ENCODE results near the gene HOXA3.

The HOXA3 gene

GRCh38 chr7:27177795-27178320 lies 25.5 kb upstream of the HOXA3 start:
- no peak for DNase-seq

- DNase-seq = peak; percentile 0
These were observed 24.8 kb upstream of the HOXA3 start for GRCh38 chr7:27176962-27177794.

- no peak for DNase-seq
These were observed 24.1 kb upstream of the HOXA3 start for GRCh38 chr7:27176524-27176845.

- DNase-seq = no peak
These were observed 23.5 kb upstream of the HOXA3 start for GRCh38 chr7:27175626-27176523.

GRCh38 chr7:27174874-27175625 lies 22.7 kb upstream of the HOXA3 start:
- no peak for DNase-seq

GRCh38 chr7:27173956-27174873 lies 21.8 kb upstream of the HOXA3 start, which contains the start of gene HOXA10:
TSS of gene HOXA10 (minus strand) at chr7:27174320. CDS start at chr7:27174306, 14 bp downstream.
- DNase-seq = no peak

GRCh38 chr7:27173511-27173955 lies 21.1 kb upstream of the HOXA3 start:
- no peak for DNase-seq

GRCh38 chr7:27172823-27173510 lies 20.6 kb upstream of the HOXA3 start:
- peak; percentile 5 for DNase-seq

- peak; percentile 1 for DNase-seq
These were observed 20.0 kb upstream of the HOXA3 start for GRCh38 chr7:27172315-27172774.

- DNase-seq = peak; percentile 13
These were observed 19.4 kb upstream of the HOXA3 start for GRCh38 chr7:27171637-27172314.

- DNase-seq = no peak
These were observed 18.9 kb upstream of the HOXA3 start for GRCh38 chr7:27171325-27171636.

GRCh38 chr7:27170426-27171324 lies 18.3 kb upstream of the HOXA3 start:
- DNase-seq = no peak

GRCh38 chr7:27169658-27170425 lies 17.5 kb upstream of the HOXA3 start:
- peak; percentile 1 for DNase-seq

GRCh38 chr7:27168265-27168947 lies 16.0 kb upstream of the HOXA3 start:
- DNase-seq = peak; percentile 46

- DNase-seq = peak; percentile 0
These were observed 15.5 kb upstream of the HOXA3 start for GRCh38 chr7:27167916-27168264.

GRCh38 chr7:27166531-27167505 lies 14.4 kb upstream of the HOXA3 start:
- peak; percentile 2 for DNase-seq
